Trophoblast cell (in vitro differentiated cells and primary cell): Measurements from ENCODE around the gene GSTM5.
"Not testable (repeated sequence)": the region's sequence is repeated elsewhere in the genome, so short reads cannot be mapped to it uniquely, and the experiment has no call there.

ENCODE experiments used
- DNase-seq, 2 donors: peaks; one replicate each; pipeline ENCODE4 v3.0.0-alpha.2; 2016
- H2AFZ ChIP-seq: 2 replicates; pipeline ENCODE4 v1.6.1; 2013; ENCODE audit warnings: low read length, moderate library complexity, mild to moderate bottlenecking; ENCODE audit not compliant: insufficient read depth, poor library complexity
- H2AK5ac ChIP-seq: 2 replicates; pipeline ENCODE4 v1.6.1; 2013; ENCODE audit warnings: mild to moderate bottlenecking, low read length
- H2BK120ac ChIP-seq: 2 replicates; pipeline ENCODE4 v1.6.1; 2013; ENCODE audit warnings: low read length, mild to moderate bottlenecking, moderate library complexity; ENCODE audit not compliant: insufficient read depth, poor library complexity
- H2BK12ac ChIP-seq: 2 replicates; pipeline ENCODE4 v1.6.1; 2013; ENCODE audit warnings: mild to moderate bottlenecking, low read length, moderate library complexity
- H2BK5ac ChIP-seq: 2 replicates; pipeline ENCODE4 v1.6.1; 2013; ENCODE audit warnings: low read length, low read depth, moderate library complexity, mild to moderate bottlenecking; ENCODE audit not compliant: poor library complexity
- H3K14ac ChIP-seq: 2 replicates; pipeline ENCODE4 v1.6.1; 2013; ENCODE audit warnings: mild to moderate bottlenecking, low read length
- H3K18ac ChIP-seq: 2 replicates; pipeline ENCODE4 v1.6.1; 2013; ENCODE audit warnings: mild to moderate bottlenecking, low read length
- H3K23ac ChIP-seq: 2 replicates; pipeline ENCODE4 v1.6.1; 2013; ENCODE audit warnings: low read length
- H3K27ac ChIP-seq: 2 replicates; pipeline ENCODE4 v1.5.1; 2013; ENCODE audit warnings: low read depth, mild to moderate bottlenecking, inconsistent platforms, low read length, moderate library complexity
- H3K27me3 ChIP-seq: 2 replicates; pipeline ENCODE4 v1.6.1; 2013; ENCODE audit warnings: inconsistent platforms, mild to moderate bottlenecking, low read length, moderate library complexity; ENCODE audit not compliant: insufficient read depth
- H3K36me3 ChIP-seq, 2 experiments: 1 replicate in 1 of 2; 2 replicates in 1 of 2; pipeline ENCODE4 v1.6.1; 2013; ENCODE audit warnings: low read length in 2 of 2, mild to moderate bottlenecking in 2 of 2, moderate library complexity in 1 of 2; ENCODE audit not compliant: insufficient read depth in 2 of 2, control insufficient read depth in 1 of 2
- H3K4ac ChIP-seq: 2 replicates; pipeline ENCODE4 v1.6.1; 2013; ENCODE audit warnings: low read depth, mild to moderate bottlenecking, low read length, moderate library complexity
- H3K4me1 ChIP-seq, 2 experiments: 1 replicate in 1 of 2; 2 replicates in 1 of 2; pipeline ENCODE4 v1.6.1; 2013; ENCODE audit warnings: low read length in 2 of 2, mild to moderate bottlenecking in 2 of 2, moderate library complexity in 1 of 2; ENCODE audit not compliant: insufficient read depth in 2 of 2, control insufficient read depth in 1 of 2
- H3K4me2 ChIP-seq: 2 replicates; pipeline ENCODE4 v1.6.1; 2013; ENCODE audit warnings: inconsistent platforms, mild to moderate bottlenecking, low read length, moderate library complexity
- H3K4me3 ChIP-seq: 2 replicates; pipeline ENCODE4 v1.5.1; 2013; ENCODE audit warnings: mild to moderate bottlenecking, low read depth, low read length, inconsistent platforms
- H3K79me1 ChIP-seq: one replicate; pipeline ENCODE4 v1.6.1; 2013; ENCODE audit warnings: low read length
- H3K79me2 ChIP-seq: 2 replicates; pipeline ENCODE4 v1.6.1; 2013; ENCODE audit warnings: low read length, mild to moderate bottlenecking; ENCODE audit not compliant: control insufficient read depth, insufficient read depth, poor library complexity
- H3K9ac ChIP-seq: 2 replicates; pipeline ENCODE4 v1.6.1; 2013; ENCODE audit warnings: mild to moderate bottlenecking, low read length
- H3K9me3 ChIP-seq: 2 replicates; pipeline ENCODE4 v1.6.1; 2013; ENCODE audit warnings: low read depth, mild to moderate bottlenecking, control low read depth, inconsistent platforms, low read length; ENCODE audit not compliant: insufficient read depth
- H4K12ac ChIP-seq: 2 replicates; pipeline ENCODE4 v1.6.1; 2013; ENCODE audit warnings: low read depth, mild to moderate bottlenecking, low read length, moderate library complexity
- H4K8ac ChIP-seq: 2 replicates; pipeline ENCODE4 v1.6.1; 2013; ENCODE audit warnings: low read depth, mild to moderate bottlenecking, low read length, moderate library complexity
- H4K91ac ChIP-seq: one replicate; pipeline ENCODE4 v1.6.1; 2013; ENCODE audit warnings: low read depth, mild to moderate bottlenecking, low read length, moderate library complexity
- WGBS: extraction: QIAGEN DNeasy Blood & Tissue Kit; methylation state at CpG from one replicate; pipeline ENCODE4 v1.1.7; 2013; ENCODE audit warnings: missing lambda C conversion rate; ENCODE audit not compliant: insufficient read length, insufficient coverage; ENCODE audit errors: extremely low coverage; 5-methylcytosine and 5-hydroxymethylcytosine counted together

Gene GSTM5

DNA sequence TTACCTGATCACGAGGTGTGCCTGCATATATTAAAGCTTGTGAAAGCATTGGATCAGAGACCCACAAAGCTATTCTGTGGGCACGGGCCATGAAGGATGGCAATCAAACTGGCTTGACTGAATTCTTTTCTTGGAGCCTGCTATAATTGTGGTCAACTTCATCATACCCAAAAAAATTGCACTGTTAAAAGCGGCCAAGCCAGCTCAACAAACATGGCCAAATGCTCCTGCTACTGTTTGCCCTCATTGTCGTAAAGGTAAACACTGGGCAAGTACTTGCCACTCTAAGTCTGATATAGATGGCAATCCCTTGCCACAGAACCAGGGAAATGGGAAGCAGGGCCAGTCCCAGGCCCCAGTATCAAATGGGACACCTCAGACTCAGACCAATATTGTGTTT, 6.6 kb upstream of the GSTM5 start:
- no peak overlapping the region for H3K27ac ChIP-seq
- no peak overlapping the region for H3K9ac ChIP-seq
- H3K79me2 ChIP-seq, result no peaks in the 10 kb centered on the region
- H3K4me2 ChIP-seq, result no peak overlapping the region
- no peak for DNase-seq
- H3K79me1 ChIP-seq, result no peaks in the 10 kb centered on the region
- H3K27me3 ChIP-seq, result no peaks in the 10 kb centered on the region
- H3K18ac ChIP-seq, result no peak overlapping the region
- no peak overlapping the region for H2BK12ac ChIP-seq
- H2BK120ac ChIP-seq, result no peak overlapping the region
- H2AFZ ChIP-seq, result no peak overlapping the region
- no peaks in the 10 kb centered on the region for H3K4me1 ChIP-seq
- no peak overlapping the region for H4K12ac ChIP-seq
- no peak overlapping the region for H3K14ac ChIP-seq
- peaks cover 6% of the 10 kb centered on the region for H3K9me3 ChIP-seq
- no peak overlapping the region for H4K8ac ChIP-seq
- H3K23ac ChIP-seq, result no peak overlapping the region
- H3K4me3 ChIP-seq, result no peak overlapping the region
- H2BK5ac ChIP-seq, result no peak overlapping the region
- H2AK5ac ChIP-seq, result no peak overlapping the region
- no CpG with 5 or more reads among the region's 4 CpGs for WGBS
- no peaks in the 10 kb centered on the region for H3K36me3 ChIP-seq
- H3K4ac ChIP-seq, result no peak overlapping the region
- H4K91ac ChIP-seq, result no peak overlapping the region

DNA sequence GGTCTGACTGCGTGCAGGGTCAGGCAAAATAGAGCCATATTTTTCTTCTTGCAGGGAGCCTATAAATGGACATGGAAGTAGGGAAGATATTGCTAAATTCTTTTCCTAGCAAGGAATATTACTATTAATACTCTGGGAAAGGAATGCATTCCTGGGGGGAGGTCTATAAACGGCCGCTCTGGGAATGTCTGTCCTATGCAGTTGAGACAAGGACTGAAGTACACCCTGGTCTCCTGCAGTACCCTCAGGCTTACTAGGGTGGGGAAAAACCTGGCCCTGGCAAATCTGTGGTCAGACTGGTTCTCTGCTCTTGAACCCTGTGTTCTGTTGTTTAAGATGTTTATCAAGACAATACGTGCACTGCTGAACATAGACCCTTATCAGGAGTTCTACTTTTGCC, 3.1 kb upstream of the GSTM5 start:
- H4K91ac ChIP-seq, H3K4me3 ChIP-seq, DNase-seq, H3K4me2 ChIP-seq, H3K4ac ChIP-seq, H3K36me3 ChIP-seq, H3K9ac ChIP-seq, H3K9me3 ChIP-seq, H3K14ac ChIP-seq, H3K79me1 ChIP-seq, H4K8ac ChIP-seq, H3K79me2 ChIP-seq, H3K27me3 ChIP-seq, H2BK12ac ChIP-seq, H2BK5ac ChIP-seq, H3K4me1 ChIP-seq, H2BK120ac ChIP-seq, H3K23ac ChIP-seq, H2AFZ ChIP-seq, H4K12ac ChIP-seq, H3K18ac ChIP-seq, H2AK5ac ChIP-seq, H3K27ac ChIP-seq: not testable (repeated sequence)
- WGBS, result no CpG with 5 or more reads among the region's 4 CpGs

DNA sequence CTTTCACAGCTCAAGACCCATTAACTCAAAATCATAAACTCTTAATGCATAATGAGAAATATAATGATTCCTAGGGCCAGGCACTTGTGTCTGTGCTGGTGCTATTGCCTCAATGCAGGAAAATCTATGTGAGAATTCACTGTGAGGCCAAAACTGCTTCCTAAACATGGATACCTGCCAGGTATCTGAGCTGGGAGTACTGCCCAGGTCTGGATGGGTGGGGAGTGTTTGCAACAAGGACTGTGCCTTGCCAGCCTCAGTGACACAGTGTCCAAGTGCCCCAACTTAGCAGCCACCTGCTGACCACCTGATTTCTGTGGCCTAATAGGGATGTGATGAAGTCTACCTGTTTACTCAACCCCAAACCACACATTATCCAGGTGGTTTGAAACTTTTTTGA, 2.2 kb upstream of the GSTM5 start:
- H3K4ac ChIP-seq, H3K9ac ChIP-seq, H3K4me1 ChIP-seq, H3K9me3 ChIP-seq, H3K79me1 ChIP-seq, H3K27ac ChIP-seq, H4K8ac ChIP-seq, H3K14ac ChIP-seq, H4K12ac ChIP-seq, H2AK5ac ChIP-seq, H2AFZ ChIP-seq, H3K4me2 ChIP-seq, H3K79me2 ChIP-seq, H3K4me3 ChIP-seq, H2BK5ac ChIP-seq, DNase-seq, H4K91ac ChIP-seq, H3K18ac ChIP-seq, H3K23ac ChIP-seq, H2BK12ac ChIP-seq, H2BK120ac ChIP-seq, H3K36me3 ChIP-seq, H3K27me3 ChIP-seq: not testable (repeated sequence)

DNA sequence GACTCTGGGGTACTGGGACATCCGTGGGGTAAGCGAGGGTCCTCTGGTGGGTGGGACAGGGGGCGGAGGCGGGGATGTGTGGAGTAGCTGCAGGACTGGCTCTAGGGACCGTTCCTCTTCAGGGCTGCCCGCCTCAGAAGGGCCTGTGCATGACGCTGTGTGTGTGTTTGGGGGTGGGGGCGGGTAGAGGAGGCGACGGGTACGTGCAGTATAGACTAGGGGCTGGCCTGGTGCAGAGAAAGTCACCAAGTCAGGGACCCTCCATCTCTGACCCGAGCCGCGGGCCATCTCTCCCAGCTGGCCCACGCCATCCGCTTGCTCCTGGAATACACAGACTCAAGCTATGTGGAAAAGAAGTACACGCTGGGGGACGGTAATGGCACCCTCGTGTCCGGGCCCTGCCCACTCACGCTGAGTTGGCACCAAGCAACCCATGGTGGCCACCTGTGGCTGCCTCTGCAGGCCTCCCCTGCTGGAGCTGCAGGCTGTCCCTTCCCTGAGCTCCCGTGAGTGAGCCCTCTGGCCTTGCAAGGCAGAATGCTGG, 342 bp downstream of the GSTM5 start:
- Histone ChIP-seq H3K23ac (no peak overlapping the region), H3K4me1 (no peaks in the 10 kb centered on the region), H3K4me3 (no peak overlapping the region), H3K18ac (no peak overlapping the region), H2BK5ac (no peak overlapping the region), H3K4me2 (no peak overlapping the region), H3K9ac (no peak overlapping the region), H2BK12ac (no peak overlapping the region), H4K12ac (no peak overlapping the region), H3K27me3 (no peaks in the 10 kb centered on the region), H3K36me3 (no peaks in the 10 kb centered on the region), H3K79me1 (no peaks in the 10 kb centered on the region), H4K91ac (no peak overlapping the region), H3K79me2 (no peaks in the 10 kb centered on the region), H2AK5ac (no peak overlapping the region), H4K8ac (no peak overlapping the region), H3K9me3 (no peaks in the 10 kb centered on the region), H2AFZ (no peak overlapping the region), H3K4ac (no peak overlapping the region), H2BK120ac (no peak overlapping the region), H3K27ac (no peak overlapping the region), H3K14ac (no peak overlapping the region)
- no peak for DNase-seq
- WGBS, result no CpG with 5 or more reads among the region's 22 CpGs
